SJSA1 (cell line): Measurements from ENCODE around the gene LUM. TPM values are rescaled to one million over a fixed set of nuclear protein-coding genes. Genes with fewer than 3 reads are reported as not detected.
"Not testable (repeated sequence)": the region's sequence is repeated elsewhere in the genome, so short reads cannot be mapped to it uniquely, and the experiment has no call there.

Experiments
- DNase-seq, 2 experiments: peaks; one replicate each; pipeline ENCODE4 v3.0.0-alpha.2; 2015 to 2020; ENCODE audit warnings: low spot score in 2 of 2, low read depth in 1 of 2
- H3K27ac ChIP-seq: fragments of 250-450 bp; sonication (Bioruptor Pico); 2 replicates; pipeline ENCODE4 v1.5.1; 2020; ENCODE audit warnings: mild to moderate bottlenecking, moderate library complexity
- H3K27me3 ChIP-seq: fragments of 250-450 bp; sonication (Bioruptor Pico); replicated peaks from 2 replicates; pipeline ENCODE4 v1.5.1; 2020; ENCODE audit warnings: mild to moderate bottlenecking, moderate library complexity
- H3K36me3 ChIP-seq: fragments of 250-450 bp; sonication (Bioruptor Pico); 2 replicates; pipeline ENCODE4 v1.5.1; 2020; ENCODE audit warnings: mild to moderate bottlenecking
- H3K4me1 ChIP-seq: fragments of 250-450 bp; sonication (Bioruptor Pico); replicated peaks from 2 replicates; pipeline ENCODE4 v1.6.1; 2021; ENCODE audit warnings: mild to moderate bottlenecking
- H3K4me3 ChIP-seq: fragments of 250-450 bp; sonication (Bioruptor Pico); 2 replicates; pipeline ENCODE4 v1.5.1; 2020; ENCODE audit warnings: mild to moderate bottlenecking
- H3K9me3 ChIP-seq: fragments of 250-450 bp; sonication (Bioruptor Pico); replicated peaks from 2 replicates; pipeline ENCODE4 v1.5.1; 2020; ENCODE audit warnings: mild to moderate bottlenecking
- total RNA-seq: library from RNA; depleted of rRNA; stranded (reverse); fragments of >200 nt; shearing (Covaris generic); gene quantifications from 2 replicates; pipeline ENCODE4 v1.2.3, GENCODE V29; 2014

Gene LUM
- total RNA-seq, 1 experiment from 2014 or later = 812 TPM

- no peaks in the 10 kb centered on the region for H3K27me3 ChIP-seq
- no peak overlapping the region for H3K4me3 ChIP-seq
- H3K36me3 ChIP-seq = peaks cover 50% of the 10 kb centered on the region
- H3K27ac ChIP-seq = no peak overlapping the region
- no peak for DNase-seq
- no peaks in the 10 kb centered on the region; the same call in 1 of the 2 replicates for H3K9me3 ChIP-seq
- H3K4me1 ChIP-seq = peaks cover 36% of the 10 kb centered on the region
Measured at GRCh38 chr12:91103624-91104023, 7.7 kb downstream of the LUM start.

DNA sequence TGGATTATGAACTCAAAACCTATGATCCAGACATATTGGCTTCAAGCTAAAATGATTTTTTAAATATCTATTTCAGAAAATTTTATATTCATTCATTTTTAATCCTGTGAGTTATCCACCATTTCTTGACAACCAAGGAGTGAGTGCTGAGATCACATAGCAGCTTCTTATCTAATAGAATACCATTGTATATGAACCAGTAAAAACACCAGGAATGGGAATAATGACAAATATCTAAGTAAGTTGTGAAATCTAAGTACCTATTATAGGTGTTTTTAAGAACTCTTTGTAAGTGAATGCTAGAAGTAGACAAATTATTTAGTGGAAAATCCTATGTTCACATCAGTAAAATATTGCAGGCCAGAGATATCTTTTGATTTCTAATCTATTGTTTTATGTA lies 8.2 kb downstream of the LUM start:
- peak in 1 of 2 experiments; percentile 51 for DNase-seq
- H3K27ac ChIP-seq = no peak overlapping the region
- H3K9me3 ChIP-seq = no peaks in the 10 kb centered on the region; the same call in 1 of the 2 replicates
- peaks cover 50% of the 10 kb centered on the region for H3K36me3 ChIP-seq
- no peaks in the 10 kb centered on the region for H3K27me3 ChIP-seq
- H3K4me3 ChIP-seq = no peak overlapping the region
- peaks cover 41% of the 10 kb centered on the region for H3K4me1 ChIP-seq

DNA sequence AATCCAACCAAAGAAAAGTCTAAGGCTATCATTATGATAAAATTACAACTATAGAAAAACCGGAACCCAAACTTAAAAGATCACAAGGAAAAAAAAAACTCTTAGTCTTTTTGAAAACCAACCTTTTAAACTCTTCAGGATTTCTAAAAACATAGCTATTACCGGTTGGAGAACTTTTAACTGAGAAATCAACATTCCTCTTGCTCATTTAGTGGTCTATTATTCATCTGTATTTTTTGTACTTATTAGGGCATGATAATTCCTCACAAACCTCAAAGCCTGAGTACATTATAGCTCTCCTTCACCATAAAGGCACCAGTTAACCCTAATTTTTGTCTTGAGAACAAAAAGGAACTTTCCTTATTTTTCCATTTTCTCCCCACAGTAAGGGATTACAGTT lies 10.4 kb downstream of the LUM start:
- Histone ChIP-seq H3K4me1 (peaks cover 47% of the 10 kb centered on the region), H3K36me3 (peaks cover 50% of the 10 kb centered on the region), H3K27me3 (no peaks in the 10 kb centered on the region), H3K9me3 (no peaks in the 10 kb centered on the region; the same call in 1 of the 2 replicates), H3K4me3 (no peak overlapping the region), H3K27ac (no peak overlapping the region)
- DNase-seq = no peak

DNA sequence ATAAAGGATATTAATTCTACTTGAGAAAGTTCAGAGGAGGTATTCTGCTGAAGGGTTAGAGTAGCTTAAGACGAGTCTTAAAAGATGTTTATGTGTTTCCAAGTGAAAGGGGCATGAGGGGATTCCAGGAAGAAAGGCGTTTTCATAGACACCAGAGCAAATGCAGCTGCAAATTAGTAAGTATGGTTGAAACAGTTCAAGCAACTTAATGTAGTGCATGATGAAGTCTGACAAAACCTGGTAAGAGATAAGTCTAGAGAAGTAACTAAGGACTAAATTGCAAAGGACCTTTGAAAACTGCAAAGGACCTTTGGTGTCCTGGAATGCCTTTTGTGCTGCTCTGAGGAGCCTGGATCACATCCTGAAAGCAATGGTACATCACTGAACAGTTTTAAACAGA lies 11.5 kb downstream of the LUM start:
- H3K27ac ChIP-seq = peak overlapping the region; percentile 78
- peaks cover 42% of the 10 kb centered on the region for H3K4me1 ChIP-seq
- H3K9me3 ChIP-seq = no peaks in the 10 kb centered on the region
- no peaks in the 10 kb centered on the region for H3K27me3 ChIP-seq
- peak; percentile 61 to 87 for DNase-seq
- H3K4me3 ChIP-seq = no peak overlapping the region
- H3K36me3 ChIP-seq = peaks cover 39% of the 10 kb centered on the region

DNA sequence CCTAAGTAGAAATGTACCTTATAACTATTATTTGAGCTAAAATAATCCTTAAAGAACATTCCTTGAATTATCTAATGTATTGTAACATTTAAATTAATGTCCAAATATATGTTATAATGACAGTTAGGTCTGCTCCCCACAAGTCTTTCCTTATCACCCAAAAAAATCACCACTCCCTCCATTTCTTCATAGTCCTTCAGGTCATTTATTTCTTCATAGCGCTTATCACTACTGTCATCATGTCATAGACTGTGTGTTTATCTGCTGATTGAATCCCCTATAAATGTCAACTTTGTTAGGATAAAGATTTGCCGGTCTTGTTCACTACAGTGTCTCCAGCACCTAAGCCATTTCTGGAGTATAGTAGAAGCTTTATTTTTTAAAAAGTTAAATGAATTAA lies 12.0 kb downstream of the LUM start:
- peak overlapping the region; percentile 78 for H3K27ac ChIP-seq
- no peaks in the 10 kb centered on the region for H3K9me3 ChIP-seq
- H3K36me3 ChIP-seq = peaks cover 34% of the 10 kb centered on the region
- H3K4me3 ChIP-seq = no peak overlapping the region
- H3K4me1 ChIP-seq = peaks cover 45% of the 10 kb centered on the region
- H3K27me3 ChIP-seq = no peaks in the 10 kb centered on the region
- DNase-seq = no peak

- Histone ChIP-seq H3K4me1 (peaks cover 48% of the 10 kb centered on the region), H3K36me3 (peaks cover 30% of the 10 kb centered on the region), H3K27me3 (no peaks in the 10 kb centered on the region), H3K27ac (peak overlapping the region; percentile 78), H3K9me3 (no peaks in the 10 kb centered on the region), H3K4me3 (no peak overlapping the region)
- peak; percentile 100 for DNase-seq
Measured at GRCh38 chr12:91098941-91099340, 12.4 kb downstream of the LUM start.

- Histone ChIP-seq H3K36me3 (peaks cover 25% of the 10 kb centered on the region), H3K4me3 (no peak overlapping the region), H3K27me3 (no peaks in the 10 kb centered on the region), H3K4me1 (peaks cover 52% of the 10 kb centered on the region), H3K9me3 (no peaks in the 10 kb centered on the region), H3K27ac (peak overlapping the region; percentile 78)
- peak in 1 of 2 experiments; percentile 66 for DNase-seq
Measured at GRCh38 chr12:91098461-91098860, 12.8 kb downstream of the LUM start.

DNA sequence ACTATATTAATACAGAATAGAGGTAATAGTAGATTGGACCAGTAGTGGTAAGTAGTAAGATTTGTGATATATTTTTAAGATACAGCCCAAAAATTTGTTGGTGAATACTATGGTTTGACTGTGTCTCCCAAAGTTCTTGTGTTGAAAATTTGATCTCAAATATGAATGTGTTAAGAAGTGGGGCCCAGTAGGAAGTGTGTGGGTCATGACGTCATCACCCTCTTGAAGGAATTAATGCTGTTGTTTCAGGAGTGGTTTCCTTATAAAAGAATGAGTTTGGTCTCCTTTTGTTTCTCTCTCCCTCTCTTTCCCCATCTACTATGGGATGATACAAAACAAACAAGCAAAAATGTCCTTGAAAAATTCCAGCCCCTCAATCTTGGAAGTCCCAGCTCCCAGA lies 16.3 kb downstream of the LUM start:
- Histone ChIP-seq H3K36me3 (no peaks in the 10 kb centered on the region), H3K9me3 (peaks cover 15% of the 10 kb centered on the region), H3K4me1 (peaks cover 41% of the 10 kb centered on the region), H3K27ac (peak overlapping the region; percentile 4), H3K4me3 (no peak overlapping the region), H3K27me3 (no peaks in the 10 kb centered on the region)
- peak; percentile 73 to 91 for DNase-seq

DNA sequence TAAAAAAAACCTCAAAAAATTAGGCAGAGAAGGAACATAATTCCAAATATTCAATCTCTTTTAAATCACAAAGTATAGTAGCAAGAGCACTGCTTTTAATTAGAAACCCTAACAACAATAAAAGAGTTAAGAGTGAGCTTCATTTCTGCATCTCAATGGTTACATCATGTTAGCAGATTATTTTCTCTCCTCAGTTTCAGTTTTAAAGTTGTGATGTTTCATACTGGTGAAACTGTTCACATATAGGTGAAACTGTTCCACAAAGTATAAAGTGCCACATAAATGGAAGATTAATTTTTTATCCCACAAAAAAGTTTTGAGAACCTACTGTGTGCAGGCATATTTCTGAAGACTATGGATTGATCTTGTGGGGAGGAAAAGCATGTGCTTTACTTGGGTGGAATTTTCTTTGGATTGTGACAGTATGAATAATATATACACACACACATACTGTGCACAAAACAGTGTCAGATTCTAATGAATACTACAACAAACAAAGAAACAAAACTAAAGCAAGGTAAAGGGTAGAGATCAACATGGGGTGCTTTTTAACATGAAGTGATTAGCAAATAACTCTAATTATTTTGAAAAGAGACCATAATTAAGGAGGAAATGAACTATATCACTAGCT lies 17.1 kb downstream of the LUM start:
- H3K36me3 ChIP-seq = no peaks in the 10 kb centered on the region
- H3K4me3 ChIP-seq = no peak overlapping the region
- peaks cover 33% of the 10 kb centered on the region for H3K4me1 ChIP-seq
- H3K27me3 ChIP-seq = no peaks in the 10 kb centered on the region
- peak in 1 of 2 experiments; percentile 98 for DNase-seq
- H3K9me3 ChIP-seq = peaks cover 24% of the 10 kb centered on the region
- H3K27ac ChIP-seq = peak overlapping the region; percentile 4

DNA sequence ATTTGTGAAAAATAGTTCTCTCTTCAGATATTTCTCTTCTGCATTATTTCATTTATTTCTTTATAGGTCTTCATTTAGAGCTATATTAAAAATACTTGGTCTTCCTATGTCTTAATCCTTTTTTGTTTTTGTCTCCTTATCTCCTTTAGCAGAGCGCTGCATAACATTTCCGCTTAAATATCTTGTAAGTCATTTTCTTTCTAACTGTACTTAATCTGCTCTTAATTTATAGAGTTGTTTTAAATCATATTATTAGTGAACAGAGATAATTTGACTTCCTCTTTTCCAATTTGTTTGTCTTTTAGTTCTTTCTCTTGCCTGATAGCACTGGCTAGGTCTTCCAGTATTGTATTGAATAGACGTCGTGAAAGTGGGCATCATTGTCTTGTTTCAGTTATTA lies 18.0 kb downstream of the LUM start:
- H3K4me3 ChIP-seq = no peak overlapping the region
- no peaks in the 10 kb centered on the region for H3K36me3 ChIP-seq
- no peak overlapping the region for H3K27ac ChIP-seq
- peaks cover 26% of the 10 kb centered on the region for H3K4me1 ChIP-seq
- no peak for DNase-seq
- H3K9me3 ChIP-seq = peaks cover 29% of the 10 kb centered on the region
- H3K27me3 ChIP-seq = no peaks in the 10 kb centered on the region

DNA sequence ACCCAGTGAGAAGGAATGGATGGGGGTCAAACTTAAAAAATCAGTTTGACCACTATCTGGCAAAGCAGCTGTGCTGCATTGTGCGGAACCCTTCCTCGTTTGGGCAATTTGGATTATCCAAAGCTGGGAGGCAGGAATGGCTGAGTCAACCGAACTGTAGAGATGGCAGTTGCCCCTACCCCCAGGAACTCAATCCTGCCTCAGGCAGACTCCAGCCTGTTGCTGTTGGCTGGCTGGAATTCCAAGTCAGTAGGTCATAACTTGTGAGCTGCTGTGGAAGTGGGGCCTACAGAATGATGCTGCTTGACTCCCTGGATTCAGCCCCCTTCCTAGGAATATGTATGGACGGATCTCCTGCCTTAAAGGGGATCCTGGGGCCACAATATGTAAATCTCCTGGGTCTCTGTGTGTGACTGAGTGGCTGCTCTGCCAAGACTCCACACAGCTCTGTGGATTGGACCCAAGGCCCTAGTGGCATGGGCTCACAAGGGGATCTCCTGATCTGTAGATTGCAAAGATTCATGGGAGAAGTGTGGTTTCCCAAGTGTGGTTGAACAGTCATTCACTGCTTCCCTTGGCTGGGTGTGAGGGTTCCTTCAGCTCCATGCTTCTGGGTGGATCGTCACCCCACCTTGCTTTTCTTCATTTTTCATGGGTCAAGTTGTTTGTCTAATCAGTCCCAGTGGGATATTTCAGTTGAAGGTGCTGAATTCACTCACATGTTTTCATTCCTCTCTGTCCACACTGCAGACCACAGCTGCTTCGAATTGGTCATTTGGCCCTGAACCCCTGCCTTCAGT lies 19.2 kb downstream of the LUM start:
- Histone ChIP-seq H3K4me3 (no peak overlapping the region), H3K4me1 (peaks cover 18% of the 10 kb centered on the region), H3K36me3 (no peaks in the 10 kb centered on the region), H3K9me3 (peaks cover 36% of the 10 kb centered on the region), H3K27me3 (no peaks in the 10 kb centered on the region), H3K27ac (no peak overlapping the region)
- DNase-seq = peak; percentile 66 to 86

- H3K27me3 ChIP-seq, H3K36me3 ChIP-seq, H3K27ac ChIP-seq, H3K4me3 ChIP-seq: not testable (repeated sequence)
- peak; percentile 56 to 59 for DNase-seq
- Histone ChIP-seq H3K9me3 (peaks cover 36% of the 10 kb centered on the region), H3K4me1 (peaks cover 14% of the 10 kb centered on the region)
Measured at GRCh38 chr12:91089953-91090352, 21.3 kb downstream of the LUM start.

GRCh38 chr12:91080041-91080440 lies 31.3 kb downstream of the LUM start:
- DNase-seq = no peak
- Histone ChIP-seq H3K4me3 (no peak overlapping the region), H3K27ac (no peak overlapping the region), H3K4me1 (peaks cover 2% of the 10 kb centered on the region), H3K27me3 (no peaks in the 10 kb centered on the region), H3K9me3 (no peaks in the 10 kb centered on the region), H3K36me3 (no peaks in the 10 kb centered on the region)

DNA sequence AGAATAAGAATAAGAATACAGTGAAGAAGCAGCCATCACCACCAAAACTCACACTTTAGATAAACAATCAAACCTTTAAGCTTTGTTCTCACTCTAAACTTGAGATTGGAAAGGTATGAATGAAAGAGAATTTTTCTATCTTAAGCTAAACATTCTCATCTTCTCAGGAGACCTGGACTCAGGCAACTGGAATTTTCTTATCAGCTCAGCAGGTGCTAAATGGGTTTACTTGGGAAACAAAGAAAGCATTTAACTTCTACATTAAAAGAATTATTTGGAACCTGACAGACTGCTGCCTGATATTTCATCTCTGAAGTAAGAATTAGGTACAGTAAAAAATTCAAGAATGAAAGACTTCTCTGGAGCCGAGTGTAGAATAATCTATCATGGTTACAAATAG lies 32.8 kb downstream of the LUM start:
- peak in 1 of 2 experiments; percentile 45 for DNase-seq
- H3K27me3 ChIP-seq = no peaks in the 10 kb centered on the region
- no peaks in the 10 kb centered on the region for H3K36me3 ChIP-seq
- peaks cover 8% of the 10 kb centered on the region for H3K4me1 ChIP-seq
- H3K4me3 ChIP-seq = no peak overlapping the region
- H3K27ac ChIP-seq = no peak overlapping the region
- no peaks in the 10 kb centered on the region for H3K9me3 ChIP-seq
